AG04449 (cell line): ENCODE data around the gene PTPRC.

Source experiments
- CTCF ChIA-PET: fragments of 350-600 bp; formaldehyde crosslinking; extraction: SDS; loops from one replicate; lab custom pipeline; 2021; ENCODE audit warnings: antibody characterized with exemption; lab: Yijun Ruan, JAX
- POLR2A ChIA-PET: fragments of 400-600, 350-600 bp; formaldehyde crosslinking; extraction: SDS; loops from one replicate; lab custom pipeline; 2020; ENCODE audit warnings: antibody characterized with exemption, inconsistent platforms; lab: Yijun Ruan, JAX
- DNase-seq: peaks from one replicate; pipeline ENCODE4 v3.0.0-alpha.2; 2010; ENCODE audit warnings: low read depth, low spot score
- H3K4me3 ChIP-seq: 2 replicates; pipeline ENCODE4 v1.5.1; 2011; ENCODE audit warnings: low read depth, mild to moderate bottlenecking, control low read depth, low read length
- CTCF ChIP-seq: IDR thresholded peaks from one replicate; pipeline ENCODE4 v1.5.1; 2011; ENCODE audit warnings: mild to moderate bottlenecking, moderate library complexity, low read length, control low read depth, inconsistent platforms; ENCODE audit not compliant: insufficient read depth; ENCODE audit errors: missing control alignments

Gene PTPRC

DNA sequence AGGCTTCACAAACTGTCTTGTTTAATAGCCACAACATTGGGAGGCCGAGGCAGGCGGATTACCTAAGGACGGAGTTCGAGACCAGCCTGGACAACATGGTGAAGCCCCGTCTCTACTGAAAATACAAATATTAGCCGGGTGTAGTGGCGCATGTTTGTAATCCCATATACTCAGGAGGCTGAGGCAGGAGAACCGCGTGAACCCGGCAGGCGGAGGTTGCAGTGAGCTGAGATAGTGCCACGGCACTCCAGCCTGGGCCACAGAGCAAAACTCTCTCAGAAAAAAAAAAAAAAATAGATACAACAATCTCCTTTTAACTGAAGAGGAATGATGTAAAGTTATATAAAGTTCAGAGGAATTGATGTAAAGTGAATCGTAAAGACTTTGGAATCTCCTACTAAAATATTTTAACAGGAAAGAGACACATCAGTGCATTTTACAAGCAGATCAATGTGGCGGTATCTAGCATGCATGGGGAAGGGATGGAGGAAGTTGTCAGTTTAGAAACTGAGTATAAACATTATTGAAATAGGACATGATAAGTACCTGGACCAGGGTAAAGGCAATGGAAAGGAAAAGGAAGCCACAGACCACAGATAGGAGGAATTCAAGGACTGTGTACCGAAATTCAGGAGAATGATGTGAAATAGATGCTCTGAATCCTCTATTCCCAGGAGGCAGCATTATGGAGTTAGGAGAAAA is 41.5 kb downstream of the PTPRC start:
- ChIA-PET POLR2A (interaction anchor here (1.5 kb wide), 1 partner anchor 9 kb away, joined by 5 read pairs; no protein-coding TSS in a partner anchor), CTCF (interaction anchor here (1.2 kb wide), 1 partner anchor 525 kb away, joined by 3 read pairs; no protein-coding TSS in a partner anchor)
- DNase-seq = no peak
- TF ChIP-seq CTCF = no peak
- H3K4me3 ChIP-seq = no peak overlapping the region

DNA sequence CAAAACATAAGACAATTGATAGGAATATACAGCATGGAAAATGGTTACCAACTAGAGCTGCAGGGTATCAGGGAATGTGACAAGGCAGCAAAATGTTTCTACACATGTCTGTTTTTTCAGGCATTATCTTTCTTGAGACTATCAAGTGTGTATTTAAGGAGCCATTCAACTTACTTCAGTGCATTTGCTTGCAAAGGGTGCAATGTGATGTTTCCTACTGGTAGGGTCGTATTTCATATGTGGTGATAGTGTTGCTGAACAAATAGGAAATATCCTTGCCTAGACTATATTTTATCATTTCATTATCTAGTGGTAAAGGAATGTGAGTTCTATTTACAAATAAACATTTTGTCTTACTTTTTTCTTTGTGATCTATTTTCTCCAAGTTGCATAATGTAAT is 42.4 kb downstream of the PTPRC start:
- DNase-seq = no peak
- no peak overlapping the region for H3K4me3 ChIP-seq
- POLR2A ChIA-PET = interaction anchor here (0.7 to 2.1 kb wide), 5 partner anchors 10 to 561 kb away, joined by 3 to 15 read pairs (median 5); no protein-coding TSS in a partner anchor
- TF ChIP-seq CTCF = no peak
- CTCF ChIA-PET = interaction anchor here (1.2 to 5.9 kb wide), 4 partner anchors 160 to 766 kb away, joined by 3 to 66 read pairs (median 4); no protein-coding TSS in a partner anchor

GRCh38 chr1:198681831-198682759 is 43.3 kb downstream of the PTPRC start:
- peak; percentile 91 for DNase-seq
- no peak overlapping the region for H3K4me3 ChIP-seq
- POLR2A ChIA-PET = interaction anchor here (0.7 to 2.1 kb wide), 6 partner anchors 10 to 765 kb away, joined by 3 to 15 read pairs (median 4); no protein-coding TSS in a partner anchor
- no peak for TF ChIP-seq CTCF
- CTCF ChIA-PET = interaction anchor here (0.6 to 5.9 kb wide), 8 partner anchors 10 to 766 kb away, joined by 3 to 66 read pairs (median 4); no protein-coding TSS in a partner anchor

- ChIA-PET CTCF (interaction anchor here (0.6 to 5.9 kb wide), 7 partner anchors 9 to 767 kb away, joined by 3 to 66 read pairs (median 4); no protein-coding TSS in a partner anchor), POLR2A (interaction anchor here (1.3 to 2.1 kb wide), 2 partner anchors 187 to 766 kb away, joined by 4 to 15 read pairs; no protein-coding TSS in a partner anchor)
- no peak for DNase-seq
- no peak for TF ChIP-seq CTCF
- no peak overlapping the region for H3K4me3 ChIP-seq
Measured at GRCh38 chr1:198682850-198683249, 44.0 kb downstream of the PTPRC start.

DNA sequence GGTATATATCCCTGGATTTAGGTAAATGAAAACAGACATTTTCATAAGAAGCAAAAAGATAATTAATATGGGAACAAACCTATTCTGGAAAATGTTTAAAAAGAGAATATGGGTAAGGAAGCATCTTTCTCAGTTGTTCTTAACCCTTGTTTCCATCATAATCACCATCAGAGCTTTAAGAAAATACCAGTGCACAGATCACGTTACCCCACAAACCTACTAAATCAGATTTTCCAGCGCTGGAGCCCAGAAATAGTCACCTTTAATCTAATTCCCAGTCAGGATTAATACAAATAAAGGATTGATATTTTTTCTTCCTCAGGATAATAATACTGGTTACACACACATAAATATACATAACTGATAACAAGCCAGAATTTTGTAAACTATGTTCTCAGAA is 44.6 kb downstream of the PTPRC start:
- no peak overlapping the region for H3K4me3 ChIP-seq
- CTCF ChIA-PET = interaction anchor here (1.2 to 5.9 kb wide), 5 partner anchors 9 to 525 kb away, joined by 3 to 66 read pairs (median 4); no protein-coding TSS in a partner anchor
- no peak for DNase-seq
- POLR2A ChIA-PET = no interaction called here
- no peak for TF ChIP-seq CTCF
